ENCODE results near the gene KREMEN1.

The KREMEN1 gene

GRCh38 chr22:29090039-29090438 lies 17.2 kb downstream of the KREMEN1 start:
- DNase-seq, result no peak
- intact Hi-C loops (cut with DNase I), result no loop called here

- intact Hi-C loops (cut with DNase I), result no loop called here
Observed at GRCh38 chr22:29092243-29092642, 19.4 kb downstream of the KREMEN1 start.

GRCh38 chr22:29093030-29093429 lies 20.2 kb downstream of the KREMEN1 start:
- no peak for DNase-seq
- intact Hi-C loops (cut with DNase I), result no loop called here

More at GRCh38 chr22:29092243-29092642, 19.4 kb downstream of the KREMEN1 start:
- no peak for DNase-seq

DNA sequence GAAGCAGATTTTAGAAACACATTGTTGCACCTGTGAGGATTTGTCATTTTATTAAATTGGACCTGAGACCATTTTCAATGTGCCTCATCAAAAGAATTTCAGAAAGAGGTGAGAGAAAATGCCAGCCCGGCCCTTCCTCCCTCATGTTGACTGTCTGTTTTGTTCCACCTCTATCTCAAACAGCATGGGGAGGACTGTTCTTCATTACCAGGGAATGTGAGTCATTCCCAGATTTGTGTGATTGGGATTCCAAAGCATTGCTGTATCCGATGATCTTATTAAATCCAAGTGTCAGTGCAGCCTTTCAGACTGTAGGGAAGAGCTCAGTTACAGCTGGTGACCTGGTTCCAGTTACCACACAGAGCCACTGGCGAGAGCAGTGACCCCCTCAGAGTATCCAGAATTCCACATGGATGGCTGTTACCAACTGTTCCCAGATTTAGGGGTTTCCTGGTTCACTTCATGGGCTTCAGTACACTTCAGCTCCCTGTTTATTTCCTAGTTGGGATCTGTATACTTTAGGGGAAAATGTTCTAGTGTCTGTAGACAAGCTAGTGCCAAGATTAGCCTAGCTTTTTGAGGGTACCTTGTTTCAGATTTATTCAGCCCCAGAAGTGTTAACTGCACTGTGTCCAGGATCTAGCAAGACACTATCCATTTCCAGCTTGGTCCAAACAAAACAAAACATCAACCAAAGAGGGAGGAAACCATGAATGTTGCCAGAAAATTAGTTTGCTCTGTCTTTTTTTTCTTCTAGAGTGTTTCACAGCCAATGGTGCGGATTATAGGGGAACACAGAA lies 20.9 kb downstream of the KREMEN1 start:
- DNase-seq, result peak in 11 of 42 donors; percentile 19 to 55 (median 37)
- intact Hi-C loops (cut with DNase I), result no loop called here

DNA sequence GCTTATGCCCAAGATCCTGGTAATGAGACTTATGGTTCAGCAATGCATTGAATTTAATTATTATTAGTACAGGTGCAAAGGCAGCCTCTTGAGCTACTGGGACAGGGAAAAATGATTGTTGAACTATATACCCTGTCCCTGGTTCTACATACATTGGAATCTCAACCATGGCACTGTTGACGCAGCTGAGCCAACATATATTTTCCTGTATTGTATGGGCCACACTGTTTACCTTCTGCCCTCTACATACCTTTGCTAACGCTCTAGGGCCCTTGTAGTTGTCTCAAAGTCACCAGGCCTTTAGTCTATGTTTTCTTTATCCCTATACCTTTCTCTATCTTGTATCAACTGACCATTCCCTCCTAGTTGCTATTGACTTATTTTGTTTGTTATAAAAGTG lies 22.6 kb downstream of the KREMEN1 start:
- DNase-seq, result no peak
- intact Hi-C loops (cut with DNase I), result no loop called here

DNA sequence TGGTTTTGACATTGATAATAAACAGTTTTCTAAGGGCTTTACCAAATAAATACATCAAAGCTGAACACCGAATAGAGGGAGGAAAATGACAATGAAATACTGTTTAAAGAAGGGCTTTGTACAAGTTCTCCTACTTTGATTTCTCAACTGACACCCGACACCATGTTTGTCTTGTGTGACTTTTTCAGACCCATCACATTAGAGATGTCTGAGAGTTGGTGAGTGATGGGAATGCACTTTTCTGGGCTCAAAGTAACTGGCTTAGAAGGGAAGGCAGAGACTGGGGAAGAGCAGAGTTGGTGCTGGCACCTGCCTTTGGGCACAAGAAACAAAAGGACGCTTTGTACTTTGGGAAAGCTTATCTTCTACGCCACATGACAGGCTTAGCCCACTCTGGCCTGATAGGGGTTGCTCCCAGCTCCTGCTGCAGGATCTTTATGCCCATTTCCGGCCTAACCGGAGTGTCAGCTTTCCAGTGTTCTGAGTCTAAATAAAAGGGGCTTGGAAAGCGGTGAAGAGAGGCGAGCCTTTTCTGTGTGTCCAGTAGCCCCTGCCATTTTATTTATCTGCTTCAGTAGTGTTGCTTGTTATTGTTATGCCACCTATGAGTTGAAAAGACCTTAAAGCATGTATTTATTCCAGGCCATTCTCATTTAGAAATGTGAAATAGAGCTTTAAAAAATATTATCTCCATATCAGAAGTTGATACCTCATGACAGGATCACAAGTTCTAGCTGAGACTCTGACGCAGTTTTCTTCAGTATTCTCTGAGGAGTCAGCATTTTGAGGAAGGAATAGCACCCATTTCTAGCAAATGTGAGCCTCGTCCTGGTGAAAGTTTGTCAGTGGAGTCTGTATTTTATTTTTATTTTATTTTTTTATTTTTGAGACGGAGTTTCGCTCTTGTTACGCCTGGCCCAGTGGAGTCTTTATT lies 24.2 kb downstream of the KREMEN1 start:
- intact Hi-C loops (cut with DNase I), result no loop called here
- DNase-seq, result peak in 11 of 42 donors; percentile 12 to 47 (median 28)

DNA sequence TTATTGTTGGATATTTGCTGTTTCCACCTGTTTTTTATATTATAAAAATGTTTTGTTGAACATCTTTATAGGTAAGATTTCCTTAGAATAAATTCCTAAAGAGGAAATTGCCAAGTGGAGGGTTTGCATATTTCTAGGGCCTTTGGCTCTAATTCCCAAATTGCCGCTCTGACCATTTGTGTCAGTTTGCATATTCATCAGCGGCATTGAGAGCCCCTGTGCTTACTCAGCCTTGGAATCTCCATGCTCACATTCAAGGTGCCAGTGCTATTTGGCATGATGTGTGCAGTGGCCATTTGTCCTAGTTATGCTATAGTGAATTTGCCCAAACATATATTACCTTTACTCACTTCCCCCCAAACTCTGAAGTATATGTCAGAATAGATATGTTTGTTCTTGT lies 25.5 kb downstream of the KREMEN1 start:
- intact Hi-C loops (cut with DNase I), result no loop called here
- no peak for DNase-seq

DNA sequence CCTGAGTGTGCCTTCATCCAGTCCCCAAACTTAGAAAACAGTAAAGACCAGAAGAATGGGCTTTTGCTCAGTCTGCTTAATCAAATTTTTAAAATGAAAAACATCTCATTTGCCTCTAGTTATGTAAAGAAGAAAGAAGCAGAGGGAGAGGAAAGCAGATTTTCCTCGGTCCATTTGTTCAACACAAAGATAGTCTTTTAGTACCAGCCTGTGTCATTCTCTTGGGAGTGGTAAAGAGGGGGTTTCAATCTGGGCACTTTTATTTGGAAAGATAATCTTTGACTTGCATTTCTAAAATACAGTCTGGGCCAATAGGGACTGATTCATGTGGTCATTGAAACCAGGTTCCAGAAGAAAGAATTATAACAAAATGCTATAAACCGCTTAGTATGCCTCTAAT lies 29.5 kb downstream of the KREMEN1 start:
- intact Hi-C loops (cut with DNase I), result no loop called here

GRCh38 chr22:29103121-29103520 lies 30.3 kb downstream of the KREMEN1 start:
- intact Hi-C loops (cut with DNase I), result no loop called here
- DNase-seq, result no peak

More for the DNA sequence above, 29.5 kb downstream of the KREMEN1 start:
- no peak for DNase-seq

- intact Hi-C loops (cut with DNase I), result no loop called here
- DNase-seq, result no peak
Observed at GRCh38 chr22:29105468-29105867, 32.6 kb downstream of the KREMEN1 start.

DNA sequence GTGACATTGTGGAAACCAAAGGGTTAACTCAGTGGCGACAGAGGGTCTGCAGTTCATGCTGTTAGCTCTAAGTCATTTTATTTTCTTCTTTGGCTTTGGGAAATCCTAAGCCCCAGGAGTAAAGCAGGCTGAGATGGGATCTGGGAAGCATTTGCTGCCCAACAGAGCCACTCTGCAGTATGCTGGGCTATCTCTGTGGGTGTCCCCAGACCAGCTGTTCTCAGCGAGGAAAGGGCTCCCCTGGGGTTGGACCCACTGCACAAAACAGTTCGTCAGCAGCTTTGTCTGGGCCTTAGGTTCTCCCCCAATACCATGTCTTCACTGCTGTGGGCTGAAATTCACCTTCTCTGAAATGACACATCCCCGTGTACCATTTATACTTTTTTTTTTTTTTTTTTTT lies 34.0 kb downstream of the KREMEN1 start:
- DNase-seq, result no peak
- intact Hi-C loops (cut with DNase I), result no loop called here

GRCh38 chr22:29108137-29108536 lies 35.3 kb downstream of the KREMEN1 start:
- no peak for DNase-seq
- intact Hi-C loops (cut with DNase I), result no loop called here

GRCh38 chr22:29109822-29110221 lies 37.0 kb downstream of the KREMEN1 start:
- intact Hi-C loops (cut with DNase I), result no loop called here
- no peak for DNase-seq

- DNase-seq, result no peak
- intact Hi-C loops (cut with DNase I), result no loop called here
Observed at GRCh38 chr22:29110946-29111345, 38.1 kb downstream of the KREMEN1 start.

- peak in 22 of 42 donors; percentile 13 to 60 (median 32) for DNase-seq
- intact Hi-C loops (cut with DNase I), result no loop called here
Observed at GRCh38 chr22:29112121-29112520, 39.3 kb downstream of the KREMEN1 start.

DNA sequence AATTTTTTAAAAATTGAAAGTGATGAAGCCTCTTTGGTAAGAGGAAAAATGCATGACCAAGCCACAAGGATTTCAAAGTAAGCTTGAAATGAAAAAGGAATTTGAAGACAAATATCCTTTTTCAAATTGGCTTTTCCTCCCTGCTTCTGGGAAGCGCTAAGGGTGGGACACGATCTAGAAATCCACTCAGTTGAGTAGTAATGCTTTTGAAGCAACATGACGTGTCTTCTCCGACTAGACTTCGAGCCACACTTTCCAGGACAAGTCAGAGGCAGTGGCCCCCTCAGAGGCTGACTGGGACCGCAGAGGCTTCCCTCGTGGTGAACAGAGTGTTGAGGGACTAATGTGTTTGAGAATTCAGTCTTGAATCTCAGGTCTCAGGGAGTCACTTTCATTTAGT lies 39.8 kb downstream of the KREMEN1 start:
- no peak for DNase-seq
- intact Hi-C loops (cut with DNase I), result no loop called here

GRCh38 chr22:29113319-29113718 lies 40.5 kb downstream of the KREMEN1 start:
- DNase-seq, result no peak
- intact Hi-C loops (cut with DNase I), result no loop called here

DNA sequence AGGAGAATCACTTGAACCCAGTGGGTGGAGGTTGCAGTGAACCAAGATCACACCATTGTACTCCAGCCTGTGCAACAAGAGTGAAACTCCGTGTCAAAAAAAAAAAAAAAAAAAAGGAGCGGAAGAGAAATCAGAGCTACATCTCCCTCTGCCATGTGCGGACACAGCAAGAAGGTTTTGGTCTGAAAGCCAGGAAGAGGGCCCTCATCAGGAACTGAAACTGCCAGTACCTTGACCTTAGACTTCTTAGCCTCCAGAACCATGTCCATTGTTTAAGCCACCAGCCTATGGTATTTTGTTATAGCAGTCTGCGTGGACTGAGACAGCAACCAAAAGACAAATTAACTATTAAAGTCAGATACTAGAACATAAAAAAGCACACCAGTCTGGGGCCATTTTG lies 41.6 kb downstream of the KREMEN1 start:
- no peak for DNase-seq
- intact Hi-C loops (cut with DNase I), result no loop called here

DNA sequence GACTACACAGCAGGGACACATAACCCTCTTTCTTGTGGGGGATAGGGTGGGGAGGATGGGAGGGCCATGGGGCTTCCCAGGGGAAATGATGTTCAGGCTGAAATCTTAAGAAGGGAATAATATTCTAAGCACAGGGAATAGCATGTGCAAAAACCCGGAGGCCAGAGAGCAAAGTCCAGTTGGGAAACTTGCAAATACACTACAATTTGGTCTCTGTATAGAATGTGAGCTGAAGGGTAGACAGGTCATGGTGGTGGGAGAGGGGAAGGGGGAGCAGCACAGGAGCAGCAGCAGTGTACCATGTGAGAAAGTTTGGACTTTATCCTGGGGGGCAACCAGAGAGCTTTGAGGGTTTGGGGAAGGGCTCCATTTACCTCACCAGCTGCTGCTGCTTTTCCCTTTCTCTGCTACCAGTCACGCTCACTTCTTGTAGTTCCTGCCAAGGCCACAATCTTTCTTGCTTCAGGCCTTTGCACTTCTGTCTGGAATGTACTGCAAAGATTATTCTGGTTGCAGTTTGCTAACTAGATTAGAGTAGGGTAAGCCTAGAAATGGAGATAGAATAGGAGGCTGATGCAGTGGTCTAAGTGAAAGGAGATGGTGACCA lies 43.0 kb downstream of the KREMEN1 start:
- intact Hi-C loops (cut with DNase I), result no loop called here
- DNase-seq, result no peak
